GM10248 (cell line): ENCODE results near the gene MUSTN1.

ENCODE experiments used
- CTCF ChIA-PET: fragments of 300-600 bp; sonication (Branson Sonifier 250); formaldehyde crosslinking; extraction: SDS; loops from one replicate; lab custom pipeline; 2021; ENCODE audit warnings: antibody characterized with exemption; lab: Yijun Ruan, JAX
- POLR2A ChIA-PET: fragments of 350-650 bp; sonication (Branson Sonifier 250); formaldehyde crosslinking; extraction: SDS; loops from one replicate; lab custom pipeline; 2020; ENCODE audit warnings: antibody characterized with exemption; lab: Yijun Ruan, JAX
- DNase-seq: peaks from one replicate; pipeline ENCODE4 v3.0.0; 2012; ENCODE audit errors: extremely low spot score
- TF ChIP-seq, protein P1 (sequence below): IDR thresholded peaks from 2 replicates; pipeline ENCODE4 v1.5.1; 2012; ENCODE audit warnings: mild to moderate bottlenecking, low read depth; ENCODE audit errors: extremely low read depth, missing control alignments, control extremely low read depth

Gene MUSTN1

DNA sequence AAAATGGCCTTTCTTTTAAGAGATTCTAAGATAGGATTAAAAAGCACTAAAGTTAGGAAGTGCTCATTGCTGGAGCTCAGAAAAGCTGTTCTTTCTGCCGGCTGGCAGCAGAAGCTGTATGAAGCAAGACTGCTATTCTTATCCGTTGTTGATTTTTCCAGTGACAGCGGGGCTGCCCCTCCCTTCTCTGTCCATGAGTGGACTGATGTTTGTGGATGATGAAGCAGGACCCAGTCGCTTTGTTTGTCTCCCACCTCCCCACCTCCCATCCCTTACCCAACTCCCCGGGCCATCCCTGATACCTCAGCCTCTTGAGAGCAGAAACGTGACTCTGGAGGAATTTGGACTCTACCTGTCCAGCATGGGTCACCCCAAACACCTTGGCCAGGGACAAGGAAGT lies 10.3 kb upstream of the MUSTN1 start:
- POLR2A ChIA-PET = no interaction called here
- CTCF ChIA-PET = interaction anchor here (0.8 to 2.3 kb wide), 14 partner anchors 10 to 260 kb away, joined by 3 to 6 read pairs (median 4); partner anchors contain the start of gene MUSTN1
- no peak for DNase-seq
- TF ChIP-seq, protein P1, sequence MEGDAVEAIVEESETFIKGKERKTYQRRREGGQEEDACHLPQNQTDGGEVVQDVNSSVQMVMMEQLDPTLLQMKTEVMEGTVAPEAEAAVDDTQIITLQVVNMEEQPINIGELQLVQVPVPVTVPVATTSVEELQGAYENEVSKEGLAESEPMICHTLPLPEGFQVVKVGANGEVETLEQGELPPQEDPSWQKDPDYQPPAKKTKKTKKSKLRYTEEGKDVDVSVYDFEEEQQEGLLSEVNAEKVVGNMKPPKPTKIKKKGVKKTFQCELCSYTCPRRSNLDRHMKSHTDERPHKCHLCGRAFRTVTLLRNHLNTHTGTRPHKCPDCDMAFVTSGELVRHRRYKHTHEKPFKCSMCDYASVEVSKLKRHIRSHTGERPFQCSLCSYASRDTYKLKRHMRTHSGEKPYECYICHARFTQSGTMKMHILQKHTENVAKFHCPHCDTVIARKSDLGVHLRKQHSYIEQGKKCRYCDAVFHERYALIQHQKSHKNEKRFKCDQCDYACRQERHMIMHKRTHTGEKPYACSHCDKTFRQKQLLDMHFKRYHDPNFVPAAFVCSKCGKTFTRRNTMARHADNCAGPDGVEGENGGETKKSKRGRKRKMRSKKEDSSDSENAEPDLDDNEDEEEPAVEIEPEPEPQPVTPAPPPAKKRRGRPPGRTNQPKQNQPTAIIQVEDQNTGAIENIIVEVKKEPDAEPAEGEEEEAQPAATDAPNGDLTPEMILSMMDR = no peak

DNA sequence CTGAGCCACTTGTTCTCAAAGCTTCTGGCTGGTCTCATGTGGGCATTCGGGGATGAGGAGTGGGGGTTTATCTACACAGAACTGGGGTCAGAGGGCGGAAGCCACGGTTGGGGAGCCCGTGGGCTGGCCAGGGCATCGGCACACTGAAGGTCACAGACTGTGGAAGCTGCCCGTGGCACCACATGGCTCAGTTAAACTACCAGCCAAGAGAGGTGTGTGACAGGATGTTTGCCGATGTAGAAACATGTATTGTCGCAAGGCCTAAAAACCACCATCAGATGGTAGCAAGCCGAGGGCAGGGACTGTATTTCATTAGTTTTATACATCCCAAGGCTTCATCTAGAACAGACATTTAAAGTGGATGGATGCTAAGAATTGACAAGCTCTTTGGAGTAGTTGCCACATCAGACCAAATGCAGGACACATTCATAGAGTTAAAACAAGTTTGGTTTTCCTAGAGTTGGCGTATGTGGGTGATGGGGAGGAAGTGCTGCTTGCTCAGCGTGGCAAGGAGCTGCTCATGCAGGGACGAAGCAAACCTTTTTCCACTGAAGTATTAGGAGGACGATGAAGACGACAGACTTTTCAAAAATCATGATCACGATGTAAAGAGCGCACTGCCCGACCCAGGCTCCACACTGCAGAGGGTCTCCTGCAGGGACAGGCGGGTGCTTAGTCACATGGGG lies 9.6 kb upstream of the MUSTN1 start:
- TF ChIP-seq, protein P1 = no peak
- no peak for DNase-seq
- ChIA-PET CTCF (interaction anchor here (0.8 to 2.3 kb wide), 7 partner anchors 12 to 90 kb away, joined by 3 to 6 read pairs (median 4); no protein-coding TSS in a partner anchor), POLR2A (no interaction called here)

DNA sequence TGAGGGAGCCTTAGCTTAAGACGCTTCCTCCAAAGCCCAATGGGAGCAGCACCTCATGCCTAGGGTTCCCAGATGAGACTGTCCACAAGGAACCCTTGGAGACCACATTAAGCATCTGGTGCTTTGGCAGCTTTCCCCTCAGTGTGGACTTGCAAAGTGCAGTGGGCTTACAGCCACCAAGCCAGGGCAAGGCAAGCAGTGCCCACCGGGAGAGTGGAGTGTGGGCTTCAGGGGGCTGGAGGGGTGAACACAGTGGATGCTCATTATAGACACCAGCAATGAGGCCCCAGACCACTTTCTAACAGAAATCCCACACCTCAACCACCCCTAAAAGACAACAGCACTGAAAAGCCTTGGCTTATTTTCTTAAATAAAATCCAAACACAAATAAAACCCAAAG lies 9.1 kb upstream of the MUSTN1 start:
- CTCF ChIA-PET = interaction anchor here (1.2 to 2.3 kb wide), 5 partner anchors 12 to 91 kb away, joined by 3 to 6 read pairs (median 4); no protein-coding TSS in a partner anchor
- TF ChIP-seq, protein P1 = no peak
- DNase-seq = no peak

DNA sequence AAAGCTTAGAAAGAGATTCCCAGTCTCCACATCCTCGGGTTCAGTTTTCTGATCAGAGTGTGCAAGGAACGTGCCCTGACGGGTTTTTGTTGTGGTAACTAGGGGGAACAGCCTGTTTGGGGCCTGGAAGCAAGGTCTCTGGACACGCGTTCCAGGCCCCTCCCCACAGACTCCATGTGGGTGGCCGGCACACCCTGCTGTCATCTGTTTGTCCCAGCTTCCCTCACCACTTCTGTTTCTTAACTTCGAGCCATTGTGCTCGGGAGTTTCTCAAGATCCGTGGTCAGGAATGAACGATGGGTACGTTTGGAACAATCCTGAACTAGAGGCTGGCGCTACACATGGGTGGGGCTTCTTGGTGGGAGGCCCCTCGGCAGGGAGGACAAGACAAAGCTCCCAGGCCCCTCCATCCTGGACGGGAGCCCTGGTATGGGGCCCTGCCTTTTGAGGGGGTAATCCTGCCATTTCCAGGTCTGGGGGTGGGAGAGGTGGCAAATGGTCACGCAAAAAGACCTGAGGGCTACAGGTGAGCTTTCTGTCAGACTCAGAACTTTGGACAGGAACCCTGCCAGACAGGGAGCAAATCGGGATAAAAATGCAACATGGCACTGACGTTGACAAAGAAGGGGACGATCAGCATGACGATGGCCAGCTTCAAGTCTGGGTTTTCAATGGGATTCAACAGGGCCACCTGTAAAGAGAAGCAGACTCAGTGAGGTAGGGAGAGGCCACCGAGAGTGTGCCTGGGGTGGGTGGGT lies 8.5 kb upstream of the MUSTN1 start:
- DNase-seq = no peak
- CTCF ChIA-PET = interaction anchor here (1.1 to 2.4 kb wide), 5 partner anchors 8 to 91 kb away, joined by 3 to 9 read pairs (median 5); partner anchors contain the start of gene MUSTN1
- POLR2A ChIA-PET = interaction anchor here (0.6 kb wide), 1 partner anchor 146 kb away, joined by 6 read pairs; no protein-coding TSS in a partner anchor
- TF ChIP-seq, protein P1 = no peak

More for the DNA sequence above, 9.1 kb upstream of the MUSTN1 start:
- POLR2A ChIA-PET = interaction anchor here (0.6 kb wide), 1 partner anchor 145 kb away, joined by 6 read pairs; no protein-coding TSS in a partner anchor

DNA sequence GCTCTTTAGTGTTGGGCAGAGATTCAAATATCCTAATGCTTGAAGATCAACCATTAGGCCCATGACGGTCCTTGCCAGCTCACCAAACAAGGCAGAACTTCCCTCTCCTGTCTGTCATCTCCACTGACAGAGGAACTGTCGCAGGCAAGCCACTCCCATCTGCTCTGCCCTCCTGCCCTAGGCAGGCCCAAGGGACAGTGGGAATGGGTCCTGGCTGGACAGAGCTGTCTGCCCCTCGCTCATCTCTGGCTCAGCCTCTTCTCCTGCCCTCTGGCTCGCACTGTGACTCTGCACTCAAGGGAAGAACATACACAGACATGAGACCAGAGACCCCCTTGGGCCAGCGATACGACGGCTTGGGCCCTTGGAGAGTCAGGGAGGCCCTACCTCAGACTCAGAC lies 7.6 kb upstream of the MUSTN1 start:
- no peak for DNase-seq
- ChIA-PET CTCF (interaction anchor here (1.1 to 2.4 kb wide), 4 partner anchors 8 to 93 kb away, joined by 3 to 9 read pairs (median 4); partner anchors contain the start of gene MUSTN1), POLR2A (no interaction called here)
- TF ChIP-seq, protein P1 = no peak

DNA sequence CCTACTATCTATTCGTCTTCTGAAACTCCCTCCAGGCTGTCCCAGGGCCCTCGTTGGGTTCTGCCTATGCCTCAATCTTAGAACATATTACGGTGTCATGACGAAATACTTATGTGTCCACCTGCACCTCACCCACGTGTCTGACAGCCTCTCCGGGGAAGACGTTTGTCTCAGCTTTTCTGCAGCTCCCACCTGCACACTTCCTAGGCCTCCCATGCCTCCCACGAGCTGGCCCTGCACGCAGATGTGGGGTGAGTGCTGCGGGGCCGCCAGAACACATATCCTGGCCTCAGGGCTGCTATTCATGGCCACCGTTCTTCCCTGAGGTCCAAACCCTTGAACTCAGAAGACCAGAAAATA lies 7.1 kb upstream of the MUSTN1 start:
- CTCF ChIA-PET = interaction anchor here (1.1 to 2.4 kb wide), 3 partner anchors 9 to 93 kb away, joined by 4 to 9 read pairs (median 4); no protein-coding TSS in a partner anchor
- POLR2A ChIA-PET = no interaction called here
- DNase-seq = no peak
- TF ChIP-seq, protein P1 = no peak
